ENCODE data around the gene SPON2. TPM values are rescaled to one million over a fixed set of nuclear protein-coding genes. Genes with fewer than 3 reads are reported as not detected.

Gene SPON2
- polyA plus RNA-seq, 6 donors from 2014 or later = 0.56 to 4.1 (median 1.5) TPM

GRCh38 chr4:1205586-1206298 is 33.4 kb upstream of the SPON2 start:
- DNase-seq (no peak), ATAC-seq (ENCODE audit: low read depth in 2 of 2) (no peak)
- no peaks in the 10 kb centered on the region for H3K36me3 Mint-ChIP-seq
- peaks cover 15 to 45% (median 34%) of the 10 kb centered on the region in 3 donors for H3K4me1 Mint-ChIP-seq
- H3K4me3 Mint-ChIP-seq = no peak overlapping the region
- no peak overlapping the region for H3K27ac Mint-ChIP-seq
- H3K9me3 Mint-ChIP-seq = no peaks in the 10 kb centered on the region
- H3K27me3 Mint-ChIP-seq = no peaks in the 10 kb centered on the region

- peaks cover 15 to 45% (median 38%) of the 10 kb centered on the region in 3 donors for H3K4me1 Mint-ChIP-seq
- H3K4me3 Mint-ChIP-seq = no peak overlapping the region
- no peak for DNase-seq
Observed at GRCh38 chr4:1204828-1205585, 32.6 kb upstream of the SPON2 start.

GRCh38 chr4:1204286-1204827 is 32.0 kb upstream of the SPON2 start:
- ATAC-seq (ENCODE audit: low read depth in 2 of 2) (no peak), DNase-seq (no peak)
- Mint-ChIP-seq H3K9me3 (no peaks in the 10 kb centered on the region), H3K27me3 (no peaks in the 10 kb centered on the region), H3K4me3 (peak overlapping the region in 2 of 8 donors; percentile 80 to 86), H3K36me3 (no peaks in the 10 kb centered on the region), H3K27ac (peak overlapping the region in 4 of 6 donors; percentile 13 to 87 (median 74)), H3K4me1 (peaks cover 15 to 45% (median 39%) of the 10 kb centered on the region in 3 donors)

More at GRCh38 chr4:1204828-1205585, 32.6 kb upstream of the SPON2 start:
- H3K9me3 Mint-ChIP-seq = no peaks in the 10 kb centered on the region
- H3K36me3 Mint-ChIP-seq = no peaks in the 10 kb centered on the region
- ATAC-seq (ENCODE audit: low read depth in 2 of 2) = no peak
- H3K27ac Mint-ChIP-seq = peak overlapping the region in 2 of 6 donors; percentile 22 to 32
- no peaks in the 10 kb centered on the region for H3K27me3 Mint-ChIP-seq

GRCh38 chr4:1203026-1203616 is 30.7 kb upstream of the SPON2 start:
- no peaks in the 10 kb centered on the region for H3K36me3 Mint-ChIP-seq
- no peaks in the 10 kb centered on the region for H3K27me3 Mint-ChIP-seq
- ATAC-seq (ENCODE audit: low read depth in 2 of 2) = no peak
- no peaks in the 10 kb centered on the region for H3K9me3 Mint-ChIP-seq
- peak overlapping the region in 3 of 8 donors; percentile 12 to 41 (median 15) for H3K4me3 Mint-ChIP-seq
- H3K4me1 Mint-ChIP-seq = peaks cover 11 to 39% (median 36%) of the 10 kb centered on the region in 3 donors
- H3K27ac Mint-ChIP-seq = peak overlapping the region in 5 of 6 donors; percentile 13 to 69 (median 57)
- no peak for DNase-seq

- Mint-ChIP-seq H3K27ac (peak overlapping the region in 2 of 6 donors; percentile 79 to 92), H3K27me3 (no peaks in the 10 kb centered on the region)
- no peak for DNase-seq
Observed at GRCh38 chr4:1202526-1203011, 30.2 kb upstream of the SPON2 start.

GRCh38 chr4:1201851-1202525 is 29.6 kb upstream of the SPON2 start:
- Mint-ChIP-seq H3K4me3 (peak overlapping the region; percentile 75 to 90 (median 79)), H3K27me3 (no peaks in the 10 kb centered on the region), H3K4me1 (peaks cover 11 to 39% (median 36%) of the 10 kb centered on the region in 3 donors), H3K27ac (peak overlapping the region; percentile 63 to 93 (median 91)), H3K9me3 (no peaks in the 10 kb centered on the region), H3K36me3 (no peaks in the 10 kb centered on the region)
- peak; percentile 39 for DNase-seq
- peak; percentile 47 to 48 for ATAC-seq (ENCODE audit: low read depth in 2 of 2)

More at GRCh38 chr4:1202526-1203011, 30.2 kb upstream of the SPON2 start:
- Mint-ChIP-seq H3K9me3 (no peaks in the 10 kb centered on the region), H3K4me1 (peaks cover 11 to 39% (median 36%) of the 10 kb centered on the region in 3 donors), H3K36me3 (no peaks in the 10 kb centered on the region), H3K4me3 (peak overlapping the region in 6 of 8 donors; percentile 12 to 90 (median 78))
- no peak for ATAC-seq (ENCODE audit: low read depth in 2 of 2)

- no peaks in the 10 kb centered on the region for H3K36me3 Mint-ChIP-seq
- H3K4me1 Mint-ChIP-seq = peaks cover 11 to 39% (median 36%) of the 10 kb centered on the region in 3 donors
- DNase-seq (no peak), ATAC-seq (ENCODE audit: low read depth in 2 of 2) (no peak)
- no peaks in the 10 kb centered on the region for H3K27me3 Mint-ChIP-seq
- H3K27ac Mint-ChIP-seq = no peak overlapping the region
- peak overlapping the region in 5 of 8 donors; percentile 22 to 83 (median 78) for H3K4me3 Mint-ChIP-seq
- H3K9me3 Mint-ChIP-seq = no peaks in the 10 kb centered on the region
Observed at GRCh38 chr4:1200425-1201035, 28.1 kb upstream of the SPON2 start.

- Mint-ChIP-seq H3K4me3 (peak overlapping the region in 2 of 8 donors; percentile 24 to 82), H3K27ac (peak overlapping the region in 1 of 6 donors; percentile 41), H3K4me1 (peaks cover 11 to 37% (median 36%) of the 10 kb centered on the region in 3 donors), H3K36me3 (no peaks in the 10 kb centered on the region), H3K9me3 (no peaks in the 10 kb centered on the region), H3K27me3 (no peaks in the 10 kb centered on the region)
- ATAC-seq (ENCODE audit: low read depth in 2 of 2) (no peak), DNase-seq (no peak)
Observed at GRCh38 chr4:1199556-1200331, 27.4 kb upstream of the SPON2 start.

GRCh38 chr4:1198098-1198844 is 25.9 kb upstream of the SPON2 start:
- ATAC-seq (ENCODE audit: low read depth in 2 of 2) = no peak

GRCh38 chr4:1196421-1197183 is 24.2 kb upstream of the SPON2 start:
- Mint-ChIP-seq H3K27ac (no peak overlapping the region), H3K9me3 (no peaks in the 10 kb centered on the region), H3K27me3 (no peaks in the 10 kb centered on the region), H3K4me3 (peak overlapping the region in 1 of 8 donors; percentile 33), H3K4me1 (peaks cover 4 to 11% (median 7%) of the 10 kb centered on the region in 3 donors), H3K36me3 (no peaks in the 10 kb centered on the region)
- DNase-seq = no peak
- ATAC-seq (ENCODE audit: low read depth in 2 of 2) = no peak

More at GRCh38 chr4:1198098-1198844, 25.9 kb upstream of the SPON2 start:
- H3K36me3 Mint-ChIP-seq = no peaks in the 10 kb centered on the region
- H3K27me3 Mint-ChIP-seq = no peaks in the 10 kb centered on the region
- peak overlapping the region in 2 of 8 donors; percentile 59 to 71 for H3K4me3 Mint-ChIP-seq
- H3K4me1 Mint-ChIP-seq = peaks cover 11 to 23% (median 22%) of the 10 kb centered on the region in 3 donors
- H3K27ac Mint-ChIP-seq = peak overlapping the region in 1 of 6 donors; percentile 82
- no peak for DNase-seq
- no peaks in the 10 kb centered on the region for H3K9me3 Mint-ChIP-seq
